T-helper 22 cell (primary cell): Measurements from ENCODE around the gene PCSK1.

ENCODE experiments used
- DNase-seq: peaks from one replicate; pipeline ENCODE4 v3.0.0-alpha.2; 2020; ENCODE audit warnings: low read depth

The PCSK1 gene

GRCh38 chr5:96433066-96433447 is at the start of gene PCSK1:
Gene PCSK1, minus strand, starts transcription at chr5:96433248. Its CDS starts 206 bp downstream, at chr5:96433042.
- DNase-seq = no peak

GRCh38 chr5:96481867-96482266 is 48.8 kb upstream of the PCSK1 start:
- DNase-seq = no peak

- no peak for DNase-seq
Measured at GRCh38 chr5:96481009-96481786, 48.1 kb upstream of the PCSK1 start.

- no peak for DNase-seq
Measured at GRCh38 chr5:96478983-96479382, 45.9 kb upstream of the PCSK1 start.

- no peak for DNase-seq
Measured at GRCh38 chr5:96476654-96477053, 43.6 kb upstream of the PCSK1 start.

GRCh38 chr5:96474073-96474472 is 41.0 kb upstream of the PCSK1 start:
- DNase-seq = no peak

GRCh38 chr5:96473155-96473554 is 40.1 kb upstream of the PCSK1 start:
- DNase-seq = no peak

GRCh38 chr5:96470785-96471184 is 37.7 kb upstream of the PCSK1 start:
- no peak for DNase-seq

GRCh38 chr5:96468956-96469355 is 35.9 kb upstream of the PCSK1 start:
- DNase-seq = no peak

GRCh38 chr5:96463091-96463490 is 30.0 kb upstream of the PCSK1 start:
- DNase-seq = no peak

- no peak for DNase-seq
Measured at GRCh38 chr5:96459313-96460121, 26.5 kb upstream of the PCSK1 start.

GRCh38 chr5:96458176-96458575 is 25.1 kb upstream of the PCSK1 start:
- DNase-seq = no peak

- DNase-seq = no peak
Measured at GRCh38 chr5:96455789-96456188, 22.7 kb upstream of the PCSK1 start.

- no peak for DNase-seq
Measured at GRCh38 chr5:96453394-96453793, 20.3 kb upstream of the PCSK1 start.

GRCh38 chr5:96447949-96448348 is 14.9 kb upstream of the PCSK1 start:
- no peak for DNase-seq

GRCh38 chr5:96440185-96440538 is 7.1 kb upstream of the PCSK1 start:
- no peak for DNase-seq

- no peak for DNase-seq
Measured at GRCh38 chr5:96439477-96440184, 6.6 kb upstream of the PCSK1 start.

GRCh38 chr5:96434201-96434645 is 1.2 kb upstream of the PCSK1 start:
- DNase-seq = no peak

GRCh38 chr5:96432216-96433065 is 607 bp downstream of the PCSK1 start:
- no peak for DNase-seq

- DNase-seq = no peak
Measured at GRCh38 chr5:96431376-96432187, 1.5 kb downstream of the PCSK1 start.

GRCh38 chr5:96427824-96428223 is 5.2 kb downstream of the PCSK1 start:
- DNase-seq = no peak
